ENCODE results near the gene COX6A1.
A peak's percentile ranks its signal among the peaks of the same experiment; 100 is the strongest.

The COX6A1 gene

GRCh38 chr12:120468325-120468820 lies 30.5 kb downstream of the COX6A1 start:
- peak overlapping the region; percentile 87 for H3K4me3 Mint-ChIP-seq
- peaks cover 23% of the 10 kb centered on the region for H3K4me1 Mint-ChIP-seq (ENCODE audit: low read depth)
- peak overlapping the region; percentile 81 for H3K27ac Mint-ChIP-seq
- no peaks in the 10 kb centered on the region for H3K9me3 Mint-ChIP-seq
- H3K27me3 Mint-ChIP-seq (ENCODE audit: low read depth), result peaks cover 4% of the 10 kb centered on the region
- H3K36me3 Mint-ChIP-seq (ENCODE audit: low read depth), result peaks cover 25% of the 10 kb centered on the region

GRCh38 chr12:120468821-120469449 lies 31.0 kb downstream of the COX6A1 start:
- peaks cover 4% of the 10 kb centered on the region for H3K27me3 Mint-ChIP-seq (ENCODE audit: low read depth)
- H3K4me1 Mint-ChIP-seq (ENCODE audit: low read depth), result peaks cover 23% of the 10 kb centered on the region
- no peaks in the 10 kb centered on the region for H3K9me3 Mint-ChIP-seq
- peak overlapping the region; percentile 93 for H3K4me3 Mint-ChIP-seq
- H3K36me3 Mint-ChIP-seq (ENCODE audit: low read depth), result peaks cover 21% of the 10 kb centered on the region
- H3K27ac Mint-ChIP-seq, result peak overlapping the region; percentile 85

GRCh38 chr12:120469450-120470149 lies 31.7 kb downstream of the COX6A1 start, which contains the start of gene SRSF9:
SRSF9 (minus strand) TSS chr12:120469748; CDS start chr12:120469609, 139 bp downstream.
- peaks cover 21% of the 10 kb centered on the region for H3K4me1 Mint-ChIP-seq (ENCODE audit: low read depth)
- H3K27ac Mint-ChIP-seq, result peak within 1 kb of the TSS; percentile 85

GRCh38 chr12:120470150-120470784 lies 32.4 kb downstream of the COX6A1 start:
- Mint-ChIP-seq H3K27ac (peak overlapping the region; percentile 85), H3K36me3 (ENCODE audit: low read depth) (peaks cover 11% of the 10 kb centered on the region), H3K9me3 (no peaks in the 10 kb centered on the region), H3K4me1 (ENCODE audit: low read depth) (peaks cover 22% of the 10 kb centered on the region), H3K4me3 (peak overlapping the region; percentile 93), H3K27me3 (ENCODE audit: low read depth) (peaks cover 8% of the 10 kb centered on the region)

More at GRCh38 chr12:120469450-120470149, 31.7 kb downstream of the COX6A1 start, which contains the start of gene SRSF9:
- H3K4me3 Mint-ChIP-seq, result peak within 1 kb of the TSS; percentile 93
- peaks cover 4% of the 10 kb centered on the region for H3K27me3 Mint-ChIP-seq (ENCODE audit: low read depth)
- H3K9me3 Mint-ChIP-seq, result no peaks in the 10 kb centered on the region
- H3K36me3 Mint-ChIP-seq (ENCODE audit: low read depth), result peaks cover 15% of the 10 kb centered on the region

GRCh38 chr12:120472521-120472920 lies 34.6 kb downstream of the COX6A1 start:
- Mint-ChIP-seq H3K4me1 (ENCODE audit: low read depth) (peaks cover 11% of the 10 kb centered on the region), H3K36me3 (ENCODE audit: low read depth) (peaks cover 4% of the 10 kb centered on the region), H3K27me3 (ENCODE audit: low read depth) (peaks cover 8% of the 10 kb centered on the region), H3K9me3 (no peaks in the 10 kb centered on the region), H3K4me3 (no peak overlapping the region), H3K27ac (no peak overlapping the region)

GRCh38 chr12:120473807-120474615 lies 36.1 kb downstream of the COX6A1 start:
- Mint-ChIP-seq H3K36me3 (ENCODE audit: low read depth) (peaks cover 4% of the 10 kb centered on the region), H3K9me3 (no peaks in the 10 kb centered on the region), H3K27me3 (ENCODE audit: low read depth) (peaks cover 8% of the 10 kb centered on the region), H3K27ac (no peak overlapping the region), H3K4me3 (no peak overlapping the region), H3K4me1 (ENCODE audit: low read depth) (peaks cover 10% of the 10 kb centered on the region)

GRCh38 chr12:120474616-120474960 lies 36.7 kb downstream of the COX6A1 start:
- Mint-ChIP-seq H3K27ac (no peak overlapping the region), H3K4me3 (no peak overlapping the region), H3K4me1 (ENCODE audit: low read depth) (peaks cover 10% of the 10 kb centered on the region), H3K27me3 (ENCODE audit: low read depth) (peaks cover 8% of the 10 kb centered on the region), H3K9me3 (no peaks in the 10 kb centered on the region), H3K36me3 (ENCODE audit: low read depth) (peaks cover 4% of the 10 kb centered on the region)

GRCh38 chr12:120475643-120476042 lies 37.7 kb downstream of the COX6A1 start:
- Mint-ChIP-seq H3K27ac (no peak overlapping the region), H3K9me3 (no peaks in the 10 kb centered on the region), H3K36me3 (ENCODE audit: low read depth) (peaks cover 2% of the 10 kb centered on the region), H3K27me3 (ENCODE audit: low read depth) (peaks cover 8% of the 10 kb centered on the region), H3K4me3 (no peak overlapping the region), H3K4me1 (ENCODE audit: low read depth) (peaks cover 9% of the 10 kb centered on the region)

GRCh38 chr12:120479458-120479857 lies 41.5 kb downstream of the COX6A1 start:
- H3K27me3 Mint-ChIP-seq (ENCODE audit: low read depth), result peaks cover 4% of the 10 kb centered on the region
- no peaks in the 10 kb centered on the region for H3K9me3 Mint-ChIP-seq
- no peak overlapping the region for H3K27ac Mint-ChIP-seq
- H3K4me3 Mint-ChIP-seq, result no peak overlapping the region
- H3K4me1 Mint-ChIP-seq (ENCODE audit: low read depth), result peaks cover 5% of the 10 kb centered on the region
- peaks cover 6% of the 10 kb centered on the region for H3K36me3 Mint-ChIP-seq (ENCODE audit: low read depth)

- Mint-ChIP-seq H3K27me3 (ENCODE audit: low read depth) (no peaks in the 10 kb centered on the region), H3K4me1 (ENCODE audit: low read depth) (peaks cover 2% of the 10 kb centered on the region), H3K9me3 (no peaks in the 10 kb centered on the region), H3K27ac (no peak overlapping the region), H3K36me3 (ENCODE audit: low read depth) (peaks cover 6% of the 10 kb centered on the region), H3K4me3 (no peak overlapping the region)
These were observed 42.3 kb downstream of the COX6A1 start for GRCh38 chr12:120480211-120480610.

GRCh38 chr12:120481022-120481767 lies 43.3 kb downstream of the COX6A1 start:
- Mint-ChIP-seq H3K9me3 (no peaks in the 10 kb centered on the region), H3K27ac (no peak overlapping the region), H3K27me3 (ENCODE audit: low read depth) (no peaks in the 10 kb centered on the region), H3K4me3 (no peak overlapping the region), H3K36me3 (ENCODE audit: low read depth) (peaks cover 6% of the 10 kb centered on the region), H3K4me1 (ENCODE audit: low read depth) (peaks cover 2% of the 10 kb centered on the region)

- Mint-ChIP-seq H3K36me3 (ENCODE audit: low read depth) (peaks cover 6% of the 10 kb centered on the region), H3K4me3 (no peak overlapping the region), H3K27me3 (ENCODE audit: low read depth) (no peaks in the 10 kb centered on the region), H3K4me1 (ENCODE audit: low read depth) (peaks cover 2% of the 10 kb centered on the region), H3K9me3 (no peaks in the 10 kb centered on the region), H3K27ac (no peak overlapping the region)
These were observed 45.7 kb downstream of the COX6A1 start for GRCh38 chr12:120483621-120484020.

GRCh38 chr12:120485961-120486881 lies 48.3 kb downstream of the COX6A1 start:
- Mint-ChIP-seq H3K4me3 (no peak overlapping the region), H3K36me3 (ENCODE audit: low read depth) (peaks cover 10% of the 10 kb centered on the region), H3K27me3 (ENCODE audit: low read depth) (no peaks in the 10 kb centered on the region), H3K27ac (no peak overlapping the region), H3K4me1 (ENCODE audit: low read depth) (no peaks in the 10 kb centered on the region), H3K9me3 (no peaks in the 10 kb centered on the region)
